Activated CD4-positive, alpha-beta T cell treated with anti-CD3 and anti-CD28 coated beads for 1 hour (primary cell): ENCODE results near the gene CORO1A.
A peak's percentile ranks its signal among the peaks of the same experiment; 100 is the strongest.
"Not testable (repeated sequence)": the region's sequence is repeated elsewhere in the genome, so short reads cannot be mapped to it uniquely, and the experiment has no call there.

ENCODE experiments used
- DNase-seq: peaks from one replicate; pipeline ENCODE4 v3.0.0-alpha.2; 2020

Gene CORO1A

GRCh38 chr16:30183233-30184095 lies at the start of gene CORO1A:
Gene CORO1A (plus strand): TSS chr16:30183602. CDS start chr16:30185210, 1,608 bp downstream.
- DNase-seq, result peak; percentile 71

GRCh38 chr16:30136971-30137605 lies 46.3 kb upstream of the CORO1A start:
- DNase-seq, result no peak

- no peak for DNase-seq
Observed at GRCh38 chr16:30137897-30138296, 45.5 kb upstream of the CORO1A start.

GRCh38 chr16:30139583-30140481 lies 43.6 kb upstream of the CORO1A start:
- DNase-seq, result no peak

GRCh38 chr16:30141750-30142149 lies 41.7 kb upstream of the CORO1A start:
- DNase-seq, result no peak

- DNase-seq, result no peak
Observed at GRCh38 chr16:30142672-30143346, 40.6 kb upstream of the CORO1A start.

- no peak for DNase-seq
Observed at GRCh38 chr16:30143347-30143702, 40.1 kb upstream of the CORO1A start.

- DNase-seq, result no peak
Observed at GRCh38 chr16:30144017-30144416, 39.4 kb upstream of the CORO1A start.

- DNase-seq, result no peak
Observed at GRCh38 chr16:30144917-30145316, 38.5 kb upstream of the CORO1A start.

GRCh38 chr16:30145657-30146056 lies 37.7 kb upstream of the CORO1A start:
- DNase-seq, result no peak

- DNase-seq, result no peak
Observed at GRCh38 chr16:30147843-30148510, 35.4 kb upstream of the CORO1A start.

- DNase-seq, result no peak
Observed at GRCh38 chr16:30149250-30149930, 34.0 kb upstream of the CORO1A start.

GRCh38 chr16:30151091-30151490 lies 32.3 kb upstream of the CORO1A start:
- no peak for DNase-seq

- no peak for DNase-seq
Observed at GRCh38 chr16:30152517-30152916, 30.9 kb upstream of the CORO1A start.

GRCh38 chr16:30155188-30155587 lies 28.2 kb upstream of the CORO1A start:
- no peak for DNase-seq

GRCh38 chr16:30157214-30157613 lies 26.2 kb upstream of the CORO1A start:
- DNase-seq, result no peak

- DNase-seq, result no peak
Observed at GRCh38 chr16:30163538-30163937, 19.9 kb upstream of the CORO1A start.

GRCh38 chr16:30166202-30166902 lies 17.1 kb upstream of the CORO1A start:
- DNase-seq, result no peak

GRCh38 chr16:30168746-30169145 lies 14.7 kb upstream of the CORO1A start:
- not testable (repeated sequence) for DNase-seq

GRCh38 chr16:30169416-30169815 lies 14.0 kb upstream of the CORO1A start:
- DNase-seq, result not testable (repeated sequence)

- not testable (repeated sequence) for DNase-seq
Observed at GRCh38 chr16:30170145-30170544, 13.3 kb upstream of the CORO1A start.
